ENCODE results near the gene ASCL4.

DNA sequence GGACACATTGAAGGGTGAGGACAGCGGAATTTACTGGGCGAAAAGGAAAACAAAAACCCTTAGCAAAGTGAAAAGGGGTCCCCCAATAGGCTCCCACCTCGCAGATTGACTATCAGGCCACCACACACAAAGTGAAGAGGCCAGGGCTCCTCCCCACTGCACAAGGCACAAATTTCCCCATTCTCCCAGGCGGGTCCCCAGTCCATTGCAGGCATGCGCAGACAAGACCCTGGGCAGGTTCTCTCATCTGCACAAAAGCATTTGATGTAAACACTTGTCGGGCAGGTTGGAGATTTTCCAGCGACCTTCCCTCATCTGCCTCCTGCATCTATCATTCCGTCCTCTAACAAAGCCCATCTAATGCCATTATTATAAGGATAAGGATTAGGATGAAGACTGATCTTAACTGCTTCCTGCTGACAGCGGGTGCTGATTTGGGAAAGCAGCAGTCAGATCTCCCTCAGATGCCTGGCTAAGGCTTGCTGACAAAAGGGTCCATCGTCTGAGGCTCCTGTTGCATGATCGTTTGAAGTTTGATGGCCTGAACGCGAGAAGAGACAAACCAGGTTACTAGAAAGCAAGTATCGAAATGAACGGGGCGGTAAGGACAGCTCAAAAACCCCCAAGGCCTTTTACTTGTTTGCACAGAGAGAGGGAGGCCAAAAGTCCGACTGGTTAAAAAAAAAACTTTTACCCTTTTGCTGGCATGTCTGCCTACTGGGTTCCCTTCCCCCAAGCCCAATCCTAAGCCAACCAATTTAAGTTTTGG is 14.4 kb downstream of the ASCL4 start:
- TF ChIP-seq POLR2AphosphoS5 (IDR thresholded peaks at IDR 0.05; ENCODE audit: borderline replicate concordance, low read depth, low read length) = no peak
- no peak for TF ChIP-seq EZH2 (IDR thresholded peaks at IDR 0.05)
- TF ChIP-seq FOXP2 (optimal IDR thresholded peaks at IDR 0.05; ENCODE audit: control extremely low read depth, extremely low read length, insufficient read depth) = no peak

Data from SK-N-MC (cell line).